ENCODE data around the gene C1QTNF4. TPM values are rescaled to one million over a fixed set of nuclear protein-coding genes. Genes with fewer than 3 reads are reported as not detected.
A peak's percentile ranks its signal among the peaks of the same experiment; 100 is the strongest.

Gene C1QTNF4
- total and polyA plus RNA-seq, 2 of the 13 experiments (the other 11 are each of a cell fraction or from before 2014, with no cell fraction given), result not detected

- TF ChIP-seq HIVEP1 (CRISPR knock-in tag; IDR thresholded peaks at IDR 0.05) (no peak), ZNF563 (CRISPR knock-in tag; IDR thresholded peaks at IDR 0.05) (no peak), ZNF841 (CRISPR knock-in tag; IDR thresholded peaks at IDR 0.05; ENCODE audit: borderline replicate concordance) (no peak), IKZF4 (CRISPR knock-in tag; IDR thresholded peaks at IDR 0.05; ENCODE audit: borderline replicate concordance, low read depth, not compliant biosample characterization) (no peak), ZNF615 (CRISPR knock-in tag; IDR thresholded peaks at IDR 0.05; ENCODE audit: borderline replicate concordance) (no peak), MLX (CRISPR knock-in tag; IDR thresholded peaks at IDR 0.05) (no peak), AHDC1 (CRISPR knock-in tag; IDR thresholded peaks at IDR 0.05; ENCODE audit: borderline replicate concordance) (no peak), PTBP1 (IDR thresholded peaks at IDR 0.05; ENCODE audit: low read depth, low read length, poor library complexity, severe bottlenecking) (no peak), CENPX (CRISPR knock-in tag; IDR thresholded peaks at IDR 0.05) (no peak), HOXD1 (CRISPR knock-in tag; IDR thresholded peaks at IDR 0.05) (no peak), REPIN1 (CRISPR knock-in tag; IDR thresholded peaks at IDR 0.05; ENCODE audit: borderline replicate concordance, low read depth) (no peak), SP5 (CRISPR knock-in tag; IDR thresholded peaks at IDR 0.05; ENCODE audit: borderline replicate concordance, low read depth) (no peak), ZNF674 (CRISPR knock-in tag; IDR thresholded peaks at IDR 0.05; ENCODE audit: low read depth) (no peak), ZNF768 (CRISPR knock-in tag; IDR thresholded peaks at IDR 0.05) (no peak), ZNF101 (CRISPR knock-in tag; IDR thresholded peaks at IDR 0.05; ENCODE audit: borderline replicate concordance, low read depth) (no peak), ZNF644 (CRISPR knock-in tag; IDR thresholded peaks at IDR 0.05; ENCODE audit: low read depth) (peak; percentile 96), ATM (IDR thresholded peaks at IDR 0.05; ENCODE audit: borderline replicate concordance) (no peak), ZBTB42 (CRISPR knock-in tag; IDR thresholded peaks at IDR 0.05) (no peak), SNAI1 (CRISPR knock-in tag; IDR thresholded peaks at IDR 0.05; ENCODE audit: borderline replicate concordance) (no peak), ZMAT5 (CRISPR knock-in tag; IDR thresholded peaks at IDR 0.05; ENCODE audit: borderline replicate concordance, low read depth) (no peak), ATF7 (IDR thresholded peaks at IDR 0.05) (no peak), ATF7 (CRISPR knock-in tag; IDR thresholded peaks at IDR 0.05) (no peak), PHF8 (CRISPR knock-in tag; IDR thresholded peaks at IDR 0.05) (no peak), ZNF317 (CRISPR knock-in tag; IDR thresholded peaks at IDR 0.05) (0 out of 2 replicates have a peak, but pooled peaks have one; percentile 22), ZNF253 (CRISPR knock-in tag; IDR thresholded peaks at IDR 0.05; ENCODE audit: borderline replicate concordance) (no peak), KAT7 (CRISPR knock-in tag; IDR thresholded peaks at IDR 0.05; ENCODE audit: borderline replicate concordance) (no peak)
These were observed 43.1 kb downstream of the C1QTNF4 start (continued) for GRCh38 chr11:47551086-47551485.
